Measurements from ENCODE around the gene POTEM.
"Not testable (repeated sequence)": the region's sequence is repeated elsewhere in the genome, so short reads cannot be mapped to it uniquely, and the experiment has no call there.

The POTEM gene

DNA sequence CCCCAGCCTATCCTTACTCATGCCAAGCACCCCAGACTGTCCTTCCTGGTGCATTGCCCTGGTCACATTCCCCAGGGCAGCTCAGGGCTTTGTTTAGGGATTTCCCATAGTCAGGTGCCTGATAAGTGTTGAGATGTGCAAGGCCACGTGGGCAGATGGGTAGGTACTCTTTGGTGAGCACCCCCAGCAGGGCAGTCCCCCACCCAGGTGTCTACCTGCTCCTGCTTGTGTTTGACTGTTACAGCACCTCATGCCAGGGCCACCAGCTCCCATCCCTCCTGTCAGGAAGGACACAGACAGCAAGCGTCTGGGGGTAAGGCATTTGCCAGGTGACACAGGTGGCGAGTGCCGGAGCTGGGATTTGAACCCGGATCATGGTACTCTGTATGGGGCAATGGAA, 2.4 kb upstream of the POTEM start:
- H3K4me3 ChIP-seq (ENCODE audit: low read depth, low read length); H3K4me1 ChIP-seq (ENCODE audit: control insufficient read depth, insufficient read depth, low read length); H3K27ac ChIP-seq (ENCODE audit: extremely low read depth, low read depth, low read length); H3K9me3 ChIP-seq (ENCODE audit: control insufficient read depth, insufficient read depth, low read depth, low read length); CTCF ChIA-PET; H3K36me3 ChIP-seq (ENCODE audit: control insufficient read depth in 2 of 2, insufficient read depth in 1 of 2, low read length in 2 of 2); POLR2A ChIA-PET: not testable (repeated sequence)

DNA sequence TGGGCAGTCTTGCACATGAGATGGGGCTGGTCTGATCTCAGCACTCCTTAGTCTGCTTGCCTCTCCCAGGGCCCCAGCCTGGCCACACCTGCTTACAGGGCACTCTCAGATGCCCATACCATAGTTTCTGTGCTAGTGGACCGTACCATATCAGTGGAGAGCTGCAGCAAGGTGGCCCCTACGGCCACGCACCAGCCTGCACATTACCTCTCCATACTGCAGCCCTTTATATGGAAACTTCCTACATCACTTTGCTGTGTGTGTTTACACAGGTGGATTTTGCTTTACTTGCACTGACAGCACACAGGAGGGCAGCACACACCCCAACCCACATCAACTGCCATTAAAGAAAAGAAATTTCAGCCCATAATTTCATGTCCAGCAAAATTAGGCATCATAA, 35.3 kb downstream of the POTEM start:
- H3K9me3 ChIP-seq (ENCODE audit: control insufficient read depth, insufficient read depth, low read depth, low read length); H3K4me1 ChIP-seq (ENCODE audit: control insufficient read depth, insufficient read depth, low read length); H3K36me3 ChIP-seq (ENCODE audit: control insufficient read depth in 2 of 2, insufficient read depth in 1 of 2, low read length in 2 of 2); CTCF ChIA-PET; H3K27ac ChIP-seq (ENCODE audit: extremely low read depth, low read depth, low read length); H3K4me3 ChIP-seq (ENCODE audit: low read depth, low read length); POLR2A ChIA-PET: not testable (repeated sequence)

DNA sequence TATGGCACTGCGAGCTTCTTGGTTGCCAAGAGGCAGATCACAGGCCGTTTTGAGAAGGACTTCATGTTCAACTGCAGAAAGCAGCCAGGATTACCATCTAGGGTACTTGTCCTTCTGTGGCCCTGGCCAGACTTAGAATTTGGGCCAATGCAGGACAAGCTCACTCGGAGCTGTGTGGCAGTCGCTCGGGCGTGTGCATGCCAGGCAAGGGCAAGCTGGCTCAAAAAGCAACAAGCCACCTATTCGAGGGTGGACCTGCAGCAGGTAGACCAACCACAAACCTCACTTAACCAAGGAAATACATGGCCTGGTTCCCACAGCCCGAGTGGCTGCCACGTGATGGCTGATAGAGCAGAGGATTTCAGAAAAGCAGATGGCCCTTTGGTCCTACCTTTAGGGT, 39.3 kb downstream of the POTEM start:
- H3K4me1 ChIP-seq (ENCODE audit: control insufficient read depth, insufficient read depth, low read length); H3K36me3 ChIP-seq (ENCODE audit: control insufficient read depth in 2 of 2, insufficient read depth in 1 of 2, low read length in 2 of 2); H3K27ac ChIP-seq (ENCODE audit: extremely low read depth, low read depth, low read length); CTCF ChIA-PET; H3K9me3 ChIP-seq (ENCODE audit: control insufficient read depth, insufficient read depth, low read depth, low read length); POLR2A ChIA-PET; H3K4me3 ChIP-seq (ENCODE audit: low read depth, low read length): not testable (repeated sequence)

DNA sequence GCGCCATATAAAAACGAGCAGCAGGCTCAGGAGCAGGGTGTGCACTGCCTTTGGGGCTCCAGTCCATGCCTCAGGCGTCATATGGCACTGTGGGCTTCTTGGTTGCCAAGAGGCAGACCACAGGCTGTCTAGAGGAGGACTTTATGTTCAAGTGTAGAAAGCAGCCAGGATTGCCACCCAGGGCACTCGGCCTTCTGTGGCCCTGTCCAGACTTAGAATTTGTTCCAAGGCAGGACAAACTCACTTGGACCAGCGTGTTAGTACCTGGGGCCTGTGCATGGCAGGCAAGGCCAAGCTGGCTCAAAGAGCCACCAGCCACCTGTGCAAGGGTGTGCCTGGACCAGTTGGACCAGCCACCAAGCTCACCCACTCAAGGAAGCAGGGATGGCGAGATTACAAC, 40.4 kb downstream of the POTEM start:
- H3K27ac ChIP-seq (ENCODE audit: extremely low read depth, low read depth, low read length); POLR2A ChIA-PET; H3K4me1 ChIP-seq (ENCODE audit: control insufficient read depth, insufficient read depth, low read length); H3K9me3 ChIP-seq (ENCODE audit: control insufficient read depth, insufficient read depth, low read depth, low read length); CTCF ChIA-PET; H3K36me3 ChIP-seq (ENCODE audit: control insufficient read depth in 2 of 2, insufficient read depth in 1 of 2, low read length in 2 of 2); H3K4me3 ChIP-seq (ENCODE audit: low read depth, low read length): not testable (repeated sequence)

DNA sequence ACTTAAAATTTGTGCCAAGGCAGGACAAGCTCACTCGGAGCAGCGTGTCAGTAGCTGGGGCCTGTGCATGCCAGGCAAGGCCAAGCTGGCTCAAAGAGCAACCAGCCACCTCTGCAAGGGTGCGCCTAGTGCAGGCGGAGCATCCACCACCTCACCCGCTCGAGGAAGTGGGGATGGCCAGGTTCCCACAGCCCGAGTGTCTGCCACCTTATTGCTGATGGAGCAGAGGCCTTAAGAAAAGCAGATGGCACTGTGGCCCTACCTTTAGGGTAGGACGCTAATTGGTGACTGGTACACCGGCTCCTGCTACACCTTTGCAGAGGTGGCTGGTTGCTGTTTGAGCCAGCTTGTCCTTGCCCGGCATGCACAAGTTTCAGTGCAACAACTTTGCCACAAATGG, 43.8 kb downstream of the POTEM start:
- CTCF ChIA-PET, result not testable (repeated sequence)

DNA sequence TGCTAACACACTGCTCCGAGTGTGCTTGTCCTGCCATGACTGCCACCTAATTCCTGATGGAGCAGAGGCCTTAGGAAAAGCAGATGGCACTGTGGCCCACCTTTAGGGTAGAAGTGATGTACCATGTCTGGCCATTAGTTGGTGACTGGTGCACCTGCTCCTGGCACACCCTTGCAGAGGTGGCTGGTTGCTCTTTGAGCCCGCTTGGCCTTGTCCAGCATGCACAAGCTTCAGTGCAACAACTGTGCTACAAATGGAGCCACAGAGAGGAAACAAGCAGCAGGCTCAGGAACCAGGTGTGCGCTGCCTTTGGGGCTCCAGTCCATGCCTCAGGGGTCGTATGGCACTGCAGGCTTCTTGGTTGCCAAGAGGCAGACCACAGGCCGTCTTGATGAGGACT, 44.5 kb downstream of the POTEM start:
- H3K9me3 ChIP-seq (ENCODE audit: control insufficient read depth, insufficient read depth, low read depth, low read length); POLR2A ChIA-PET; H3K4me1 ChIP-seq (ENCODE audit: control insufficient read depth, insufficient read depth, low read length); H3K4me3 ChIP-seq (ENCODE audit: low read depth, low read length); CTCF ChIA-PET; H3K27ac ChIP-seq (ENCODE audit: extremely low read depth, low read depth, low read length); H3K36me3 ChIP-seq (ENCODE audit: control insufficient read depth in 2 of 2, insufficient read depth in 1 of 2, low read length in 2 of 2): not testable (repeated sequence)

More for the DNA sequence above, 43.8 kb downstream of the POTEM start:
- H3K4me3 ChIP-seq (ENCODE audit: low read depth, low read length); H3K27ac ChIP-seq (ENCODE audit: extremely low read depth, low read depth, low read length); H3K4me1 ChIP-seq (ENCODE audit: control insufficient read depth, insufficient read depth, low read length); POLR2A ChIA-PET; H3K36me3 ChIP-seq (ENCODE audit: control insufficient read depth in 2 of 2, insufficient read depth in 1 of 2, low read length in 2 of 2); H3K9me3 ChIP-seq (ENCODE audit: control insufficient read depth, insufficient read depth, low read depth, low read length): not testable (repeated sequence)

DNA sequence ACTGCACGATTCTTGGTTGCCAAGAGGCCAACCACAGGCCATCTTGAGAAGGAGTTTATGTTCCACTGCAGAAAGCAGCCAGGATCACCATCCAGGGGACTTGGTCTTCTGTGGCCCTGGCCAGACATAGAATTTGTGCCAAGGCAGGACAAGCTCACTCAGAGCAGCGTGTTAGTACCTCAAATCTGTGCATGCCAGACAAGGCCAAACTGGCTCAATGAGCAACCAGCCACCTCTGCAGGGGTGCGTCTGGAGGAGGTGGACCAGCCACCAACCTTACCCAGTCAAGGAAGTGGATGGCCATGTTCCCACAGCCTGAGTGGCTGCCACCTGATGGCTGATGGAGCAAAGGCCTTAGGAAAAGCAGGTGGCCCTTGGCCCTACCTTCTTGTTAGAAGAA, 48.0 kb downstream of the POTEM start:
- POLR2A ChIA-PET; H3K36me3 ChIP-seq (ENCODE audit: control insufficient read depth in 2 of 2, insufficient read depth in 1 of 2, low read length in 2 of 2); H3K4me3 ChIP-seq (ENCODE audit: low read depth, low read length); H3K4me1 ChIP-seq (ENCODE audit: control insufficient read depth, insufficient read depth, low read length); H3K9me3 ChIP-seq (ENCODE audit: control insufficient read depth, insufficient read depth, low read depth, low read length); CTCF ChIA-PET; H3K27ac ChIP-seq (ENCODE audit: extremely low read depth, low read depth, low read length): not testable (repeated sequence)

DNA sequence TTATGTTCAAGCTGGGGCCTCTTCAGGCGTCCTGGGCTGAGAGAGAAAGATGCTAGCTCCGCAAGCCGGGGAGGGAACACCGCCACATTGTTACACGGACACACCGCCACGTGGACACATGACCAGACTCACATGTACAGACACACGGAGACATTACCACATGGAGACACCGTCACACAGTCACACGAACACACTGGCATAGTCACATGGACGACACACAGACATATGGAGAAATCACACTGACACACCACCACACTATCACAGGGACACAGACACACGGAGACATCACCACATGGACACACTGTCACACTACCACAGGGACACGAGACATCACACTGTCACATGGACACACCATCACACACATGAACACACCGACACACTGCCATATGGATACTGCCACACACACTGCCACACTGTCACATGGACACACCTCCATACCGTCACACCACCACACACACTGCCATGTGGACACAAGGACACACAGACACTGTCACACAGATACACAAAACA, 57.9 kb downstream of the POTEM start:
- H3K27ac ChIP-seq (ENCODE audit: extremely low read depth, low read depth, low read length); H3K36me3 ChIP-seq (ENCODE audit: control insufficient read depth in 2 of 2, insufficient read depth in 1 of 2, low read length in 2 of 2); H3K4me1 ChIP-seq (ENCODE audit: control insufficient read depth, insufficient read depth, low read length); POLR2A ChIA-PET; H3K4me3 ChIP-seq (ENCODE audit: low read depth, low read length); H3K9me3 ChIP-seq (ENCODE audit: control insufficient read depth, insufficient read depth, low read depth, low read length); CTCF ChIA-PET: not testable (repeated sequence)

DNA sequence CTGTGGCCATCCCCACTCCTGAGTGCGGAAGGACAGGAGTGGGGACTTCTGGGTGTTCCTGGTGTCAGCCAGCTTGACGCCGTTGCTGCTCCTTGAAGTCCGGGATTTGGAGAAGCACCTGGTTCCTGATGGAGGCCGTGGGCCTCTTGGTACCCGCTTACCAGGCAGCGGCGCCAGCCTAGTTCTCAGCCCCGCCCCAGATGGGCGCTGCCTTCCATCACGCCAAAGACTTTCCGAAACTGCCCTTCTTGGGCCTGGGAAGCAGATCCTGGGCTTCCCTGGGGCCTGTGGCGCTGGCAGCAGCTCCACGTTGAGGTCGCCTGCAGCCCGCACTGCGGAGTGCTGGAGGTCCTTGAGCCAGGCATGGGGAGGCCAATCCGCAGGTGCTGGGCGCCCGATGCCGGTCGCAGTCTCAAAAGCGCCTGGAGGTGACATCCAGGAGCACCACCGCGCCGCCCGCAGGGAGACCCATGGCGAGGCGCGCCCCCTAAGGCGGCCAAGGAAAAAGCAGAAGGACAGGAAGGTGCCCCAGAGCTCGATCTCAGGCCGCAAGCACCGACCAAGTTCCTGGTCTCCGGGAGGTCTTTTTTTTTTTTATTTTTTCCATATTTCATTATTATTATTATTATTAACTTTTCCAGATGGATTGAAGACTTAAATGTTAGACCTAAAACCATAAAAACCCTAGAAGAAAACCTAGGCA, 59.6 kb downstream of the POTEM start:
- POLR2A ChIA-PET; H3K27ac ChIP-seq (ENCODE audit: extremely low read depth, low read depth, low read length); H3K4me3 ChIP-seq (ENCODE audit: low read depth, low read length); H3K9me3 ChIP-seq (ENCODE audit: control insufficient read depth, insufficient read depth, low read depth, low read length); H3K4me1 ChIP-seq (ENCODE audit: control insufficient read depth, insufficient read depth, low read length); CTCF ChIA-PET; H3K36me3 ChIP-seq (ENCODE audit: control insufficient read depth in 2 of 2, insufficient read depth in 1 of 2, low read length in 2 of 2): not testable (repeated sequence)

DNA sequence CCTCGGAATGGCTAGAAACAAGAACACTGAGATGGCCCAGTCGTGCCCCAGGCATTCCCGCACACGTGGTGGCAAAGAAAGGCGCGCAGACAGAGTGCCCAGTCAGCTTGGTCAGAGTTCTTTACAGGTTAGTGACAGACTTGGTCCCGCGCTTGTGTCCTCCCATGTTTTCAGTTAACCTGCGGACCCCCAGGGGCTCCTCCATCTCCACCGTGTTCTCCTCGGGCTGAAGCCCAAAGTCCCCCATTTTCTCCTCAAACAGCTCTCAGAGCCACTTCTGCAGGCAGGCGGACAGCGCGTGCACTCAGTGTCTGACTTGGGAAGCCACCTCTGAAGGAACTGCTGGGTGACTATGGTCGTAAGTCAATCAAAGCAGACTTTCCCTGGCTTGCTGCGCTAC, 60.7 kb downstream of the POTEM start:
- POLR2A ChIA-PET; H3K27ac ChIP-seq (ENCODE audit: extremely low read depth, low read depth, low read length); H3K4me3 ChIP-seq (ENCODE audit: low read depth, low read length); H3K4me1 ChIP-seq (ENCODE audit: control insufficient read depth, insufficient read depth, low read length); H3K9me3 ChIP-seq (ENCODE audit: control insufficient read depth, insufficient read depth, low read depth, low read length); CTCF ChIA-PET; H3K36me3 ChIP-seq (ENCODE audit: control insufficient read depth in 2 of 2, insufficient read depth in 1 of 2, low read length in 2 of 2): not testable (repeated sequence)

DNA sequence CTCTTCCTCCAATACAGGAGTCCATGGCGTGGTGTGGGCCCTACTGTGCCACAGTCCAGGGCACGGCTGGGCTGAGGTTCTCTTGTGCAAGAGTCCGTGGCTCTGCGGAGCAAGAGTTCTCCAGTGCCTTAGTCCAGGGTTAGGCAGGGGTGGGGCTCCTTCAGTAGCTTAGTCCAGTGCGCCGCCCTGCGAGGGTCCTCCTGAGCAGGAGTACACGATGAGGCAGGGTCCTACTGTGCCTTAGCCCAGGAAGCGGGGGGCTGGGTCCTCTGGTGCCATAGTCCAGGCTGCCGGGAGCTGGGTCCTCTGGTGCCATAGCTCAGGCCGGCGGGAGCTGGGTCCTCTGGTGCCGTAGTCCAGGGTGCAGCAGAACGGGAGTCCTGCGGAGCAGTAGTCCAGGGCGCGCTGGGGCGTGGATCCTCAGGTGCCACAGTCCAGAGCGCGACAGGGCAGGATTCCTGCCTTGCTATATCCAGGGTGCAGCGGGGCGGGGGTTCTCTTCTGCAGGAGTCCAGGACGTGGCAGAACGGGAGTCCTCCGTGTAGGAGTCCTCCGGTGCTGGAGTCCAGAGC, 69.7 kb downstream of the POTEM start:
- H3K4me1 ChIP-seq (ENCODE audit: control insufficient read depth, insufficient read depth, low read length); CTCF ChIA-PET; POLR2A ChIA-PET; H3K36me3 ChIP-seq (ENCODE audit: control insufficient read depth in 2 of 2, insufficient read depth in 1 of 2, low read length in 2 of 2); H3K9me3 ChIP-seq (ENCODE audit: control insufficient read depth, insufficient read depth, low read depth, low read length); H3K4me3 ChIP-seq (ENCODE audit: low read depth, low read length); H3K27ac ChIP-seq (ENCODE audit: extremely low read depth, low read depth, low read length): not testable (repeated sequence)
